GM18907 (cell line): ENCODE data around the gene PELI3.
A peak's percentile ranks its signal among the peaks of the same experiment; 100 is the strongest.
"Not testable (repeated sequence)": the region's sequence is repeated elsewhere in the genome, so short reads cannot be mapped to it uniquely, and the experiment has no call there.

Experiments used
- ATAC-seq: cut with Tn5 transposase; IDR thresholded peaks from one replicate; pipeline ENCODE4 v1.9.1; 2021; ENCODE audit warnings: mild to moderate bottlenecking, moderate library complexity; ENCODE audit not compliant: unreplicated experiment

Gene PELI3

DNA sequence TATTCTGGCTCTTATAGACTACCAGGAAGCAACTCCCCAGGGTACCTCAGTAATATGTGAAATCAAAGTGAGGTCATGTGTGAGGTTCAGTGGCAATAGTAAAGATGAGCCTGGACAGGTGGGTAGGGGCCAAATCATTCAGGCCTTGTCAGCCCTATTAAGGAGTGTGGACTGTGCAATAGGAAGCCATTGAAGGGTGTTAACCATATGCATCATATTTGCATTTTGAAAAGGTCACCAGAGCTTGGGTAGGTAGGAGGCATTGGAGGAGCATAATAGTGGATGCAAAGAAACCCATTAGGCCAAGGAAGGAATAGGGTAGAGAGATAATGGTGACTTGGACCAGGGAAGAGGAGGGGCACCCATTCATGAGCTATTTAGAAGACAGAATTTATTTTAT, 19.7 kb upstream of the PELI3 start:
- no peak for ATAC-seq

- ATAC-seq = no peak
Observed at GRCh38 chr11:66448523-66448922, 18.2 kb upstream of the PELI3 start.

DNA sequence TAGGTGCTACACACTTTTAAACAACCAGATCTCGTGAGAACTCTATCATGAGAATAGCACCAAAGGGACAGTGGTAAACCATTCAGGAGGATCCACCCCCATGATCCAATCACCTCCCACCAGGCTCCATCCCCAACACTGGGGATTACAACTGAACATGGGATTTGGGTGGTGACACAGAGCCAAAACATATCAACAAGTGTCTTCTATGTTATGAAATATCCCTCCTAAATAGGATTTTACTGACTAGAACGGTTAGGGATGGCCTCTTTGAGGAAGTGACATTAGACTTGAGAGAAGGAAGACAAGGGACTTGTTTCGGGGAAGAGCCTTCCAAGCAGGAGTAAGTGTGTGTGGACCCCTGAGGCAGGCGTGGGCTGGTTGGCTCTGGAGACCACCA, 16.1 kb upstream of the PELI3 start:
- ATAC-seq = no peak

GRCh38 chr11:66451663-66452062, 15.0 kb upstream of the PELI3 start:
- no peak for ATAC-seq

DNA sequence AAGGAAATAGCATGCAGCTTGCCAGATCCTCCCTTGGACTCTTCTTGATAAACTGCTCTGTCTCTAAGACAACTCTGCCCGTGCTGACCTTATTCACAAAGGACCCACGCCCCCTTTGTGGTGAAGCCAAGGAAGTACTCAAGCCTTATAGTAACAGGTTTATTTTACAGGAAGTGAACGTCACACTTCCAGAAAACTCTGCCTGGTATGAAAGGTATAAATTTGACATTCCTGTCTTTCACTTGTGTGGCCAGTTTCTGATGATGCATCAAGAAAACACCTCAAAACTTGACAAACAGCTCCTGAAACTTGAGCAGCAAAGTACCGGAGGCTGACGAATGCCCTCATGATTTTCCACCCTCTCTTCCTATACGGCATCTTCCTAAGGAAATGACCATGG, 12.5 kb upstream of the PELI3 start:
- ATAC-seq = no peak

GRCh38 chr11:66454828-66455227, 11.9 kb upstream of the PELI3 start:
- ATAC-seq = no peak

DNA sequence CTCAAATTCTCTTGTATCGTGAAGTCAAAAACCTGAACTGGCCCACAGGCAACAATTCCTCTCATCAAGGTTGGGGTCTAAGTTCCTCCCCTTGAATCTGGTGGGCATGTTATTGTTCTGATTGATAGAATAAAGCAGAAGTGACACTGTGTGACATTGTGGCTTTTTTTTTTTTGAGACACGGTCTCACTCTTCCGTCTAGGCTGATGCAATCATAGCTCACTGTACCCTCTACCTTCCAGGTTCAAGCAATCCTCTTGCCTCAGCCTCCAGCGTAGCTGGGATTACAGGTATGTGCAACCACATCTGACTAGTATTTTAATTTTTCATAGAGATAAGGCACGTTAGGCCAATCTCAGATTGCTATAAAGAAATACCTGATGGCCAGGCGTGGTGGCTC, 8.9 kb upstream of the PELI3 start:
- ATAC-seq = no peak

- ATAC-seq = peak; percentile 65
Observed at GRCh38 chr11:66459138-66459778, 7.4 kb upstream of the PELI3 start.

- ATAC-seq = no peak
Observed at GRCh38 chr11:66462010-66462409, 4.7 kb upstream of the PELI3 start.

DNA sequence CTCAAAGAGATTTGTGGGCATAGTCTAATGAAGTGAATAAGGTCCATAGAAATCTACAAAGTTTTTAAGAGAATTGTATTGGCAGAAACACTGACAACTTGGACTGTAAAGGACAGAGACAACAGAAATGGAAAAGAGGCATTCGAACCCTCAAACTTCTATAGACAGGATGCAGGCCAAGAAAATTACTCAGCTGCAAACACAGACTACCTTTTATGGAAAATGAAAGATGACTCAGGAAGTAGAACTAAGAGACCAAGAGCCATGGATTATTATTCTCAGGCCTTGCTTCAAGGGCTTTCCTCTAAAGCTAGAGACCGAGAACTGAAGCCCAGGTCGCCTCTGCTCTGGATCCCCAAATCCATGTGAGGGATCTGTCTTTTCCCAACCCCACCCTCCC, 3.8 kb upstream of the PELI3 start:
- no peak for ATAC-seq

- not testable (repeated sequence) for ATAC-seq
Observed at GRCh38 chr11:66464116-66464515, 2.6 kb upstream of the PELI3 start.

- no peak for ATAC-seq
Observed at GRCh38 chr11:66464916-66465315, 1.8 kb upstream of the PELI3 start.

- no peak for ATAC-seq
Observed at GRCh38 chr11:66465373-66466224, 1.1 kb upstream of the PELI3 start.

DNA sequence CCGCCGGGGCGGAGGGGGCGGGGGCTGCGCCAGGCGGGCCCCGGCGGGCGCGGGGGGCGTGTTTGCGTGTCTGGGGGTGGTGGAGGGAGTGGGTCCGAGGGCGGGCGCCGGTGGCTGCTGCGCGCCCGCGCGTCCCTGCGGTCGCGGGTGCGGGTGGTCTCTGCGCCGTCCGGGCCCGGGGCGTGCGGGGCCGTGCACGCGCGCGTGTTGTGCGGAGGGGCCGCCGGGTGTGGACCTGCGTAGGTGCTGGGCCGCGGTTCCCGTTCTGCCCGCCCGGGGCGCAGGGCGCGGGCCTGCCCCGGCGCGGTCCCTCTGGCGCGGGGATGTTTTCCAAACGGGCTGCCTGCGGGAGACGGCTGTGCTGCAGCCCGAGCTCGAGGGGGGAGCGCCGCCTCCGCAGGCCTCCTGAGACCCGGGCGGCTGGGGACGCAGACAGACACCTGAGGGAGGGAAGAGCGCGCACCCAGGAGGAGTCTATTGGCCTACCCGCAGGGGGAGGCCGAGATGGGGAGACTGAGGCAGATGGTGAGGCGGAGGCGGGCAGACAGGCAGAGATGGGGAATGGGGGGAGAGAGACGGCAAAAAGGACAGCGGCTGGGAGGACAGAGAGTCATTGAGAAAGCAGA, 442 bp downstream of the PELI3 start:
- peak; percentile 27 for ATAC-seq

DNA sequence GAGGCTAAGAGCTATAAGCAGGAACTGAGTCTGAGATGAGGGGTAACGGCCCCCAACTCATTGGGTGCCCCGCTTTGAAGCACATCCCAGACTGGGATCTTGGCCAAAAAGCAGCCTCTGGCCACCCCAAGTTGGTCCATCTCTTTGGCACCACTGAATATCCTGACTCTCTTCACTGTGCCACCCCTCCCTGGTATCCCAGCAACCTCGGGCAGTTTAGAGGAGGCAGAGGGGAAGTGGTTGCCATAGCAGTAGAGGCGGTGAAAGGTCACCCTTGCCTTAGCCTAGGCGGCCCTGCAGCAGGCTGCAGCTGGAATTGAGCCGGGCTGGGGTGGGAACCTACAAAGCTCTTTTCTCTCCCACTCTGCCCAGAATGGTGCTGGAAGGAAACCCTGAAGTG, 1.1 kb downstream of the PELI3 start:
- ATAC-seq = no peak

DNA sequence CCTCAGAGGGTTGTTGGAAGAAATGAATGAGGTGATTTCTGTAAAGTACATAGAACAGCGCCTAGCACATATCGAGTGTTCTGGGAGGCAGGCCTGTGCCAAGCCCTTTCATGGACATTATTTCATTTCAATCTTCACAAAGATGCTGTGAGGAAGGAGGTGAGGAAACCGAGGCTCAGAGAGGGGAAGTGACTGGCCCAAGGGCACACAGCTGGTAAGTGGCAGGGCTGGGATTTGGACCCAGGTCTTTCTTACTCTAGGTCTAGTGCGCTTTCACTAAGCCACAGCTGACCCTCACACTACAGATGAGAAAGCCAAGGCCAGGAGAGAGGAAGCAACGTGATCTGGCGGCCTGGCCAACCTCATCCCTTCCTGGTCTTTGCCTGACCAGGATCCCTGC, 2.0 kb downstream of the PELI3 start:
- ATAC-seq = no peak

GRCh38 chr11:66469441-66469840, 2.7 kb downstream of the PELI3 start:
- ATAC-seq = no peak

GRCh38 chr11:66470015-66470414, 3.3 kb downstream of the PELI3 start:
- no peak for ATAC-seq

DNA sequence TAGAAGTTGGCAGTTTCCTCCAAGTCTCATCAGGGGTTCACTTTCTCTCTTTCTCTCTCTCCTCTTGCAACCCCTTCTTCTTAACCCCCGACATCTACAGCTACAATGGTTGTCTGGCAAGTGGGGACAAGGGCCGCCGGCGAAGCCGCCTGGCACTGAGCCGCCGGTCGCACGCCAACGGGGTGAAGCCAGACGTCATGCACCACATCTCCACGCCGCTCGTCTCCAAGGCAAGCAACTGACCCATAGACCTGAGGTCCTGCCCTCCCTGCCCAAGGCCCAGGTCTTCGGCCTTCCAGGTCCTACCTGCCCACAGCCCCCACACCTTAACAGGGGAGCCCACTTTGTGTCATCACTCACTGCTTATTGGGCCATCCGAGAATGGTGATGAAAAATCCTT, 4.4 kb downstream of the PELI3 start:
- ATAC-seq = no peak

DNA sequence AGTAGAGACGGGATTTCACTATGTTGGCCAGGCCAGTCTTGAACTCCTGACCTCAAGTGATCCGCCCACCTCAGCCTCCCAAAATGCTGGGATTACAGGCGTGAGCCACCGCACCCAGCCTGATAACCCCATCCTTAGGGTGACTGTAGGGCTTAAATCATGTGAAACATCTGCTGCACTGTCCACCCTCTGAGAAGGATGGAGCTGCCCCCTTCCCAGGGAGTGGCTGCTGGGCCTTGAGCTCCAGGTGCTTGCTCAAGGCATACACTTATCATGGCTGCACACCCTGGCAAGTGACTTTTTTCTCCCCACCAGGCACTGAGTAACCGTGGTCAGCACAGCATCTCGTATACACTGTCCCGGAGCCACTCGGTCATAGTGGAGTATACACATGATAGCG, 5.3 kb downstream of the PELI3 start:
- ATAC-seq = no peak

DNA sequence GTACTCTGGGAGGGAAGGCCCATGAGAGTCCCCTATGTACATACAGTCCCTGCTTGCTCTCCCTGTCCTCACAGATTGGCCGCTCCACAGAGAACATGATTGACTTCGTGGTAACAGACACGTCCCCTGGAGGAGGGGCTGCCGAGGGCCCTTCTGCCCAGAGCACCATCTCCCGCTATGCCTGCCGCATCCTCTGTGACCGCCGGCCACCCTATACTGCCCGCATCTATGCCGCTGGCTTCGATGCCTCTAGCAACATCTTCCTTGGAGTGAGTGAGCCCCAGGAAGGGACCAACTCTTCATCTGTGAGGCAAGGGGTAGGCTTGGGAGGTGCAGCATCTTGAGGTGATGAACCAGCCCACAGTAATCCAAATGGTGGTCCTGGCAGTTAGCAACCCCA, 6.5 kb downstream of the PELI3 start:
- no peak for ATAC-seq
